HG03060 (cell line): Measurements from ENCODE around the gene HPS1.

ENCODE experiments used
- ATAC-seq: cut with Tn5 transposase; IDR thresholded peaks from one replicate; pipeline ENCODE4 v1.9.1; 2021; ENCODE audit warnings: low read depth, moderate number of reproducible peaks; ENCODE audit not compliant: unreplicated experiment

The HPS1 gene

DNA sequence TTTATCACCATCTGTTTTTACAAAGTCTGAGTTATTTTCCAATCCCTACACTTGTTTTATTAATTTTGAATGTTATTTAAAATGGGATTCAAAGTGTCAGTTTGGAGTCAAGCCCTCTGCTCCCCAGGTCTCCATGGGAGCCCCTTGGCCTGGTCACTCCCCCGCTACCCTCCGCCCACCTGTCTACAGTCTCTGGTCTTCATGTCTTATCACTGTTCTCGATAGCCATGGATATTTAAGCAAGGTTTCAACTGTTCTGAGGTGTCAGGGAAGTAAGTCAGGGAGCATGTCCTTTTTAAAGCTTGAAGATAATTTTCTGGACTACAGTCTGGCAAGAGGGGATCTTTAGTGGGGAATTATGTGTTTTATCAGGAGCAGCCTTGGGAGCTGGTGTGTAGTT is 19.1 kb upstream of the HPS1 start:
- no peak for ATAC-seq

DNA sequence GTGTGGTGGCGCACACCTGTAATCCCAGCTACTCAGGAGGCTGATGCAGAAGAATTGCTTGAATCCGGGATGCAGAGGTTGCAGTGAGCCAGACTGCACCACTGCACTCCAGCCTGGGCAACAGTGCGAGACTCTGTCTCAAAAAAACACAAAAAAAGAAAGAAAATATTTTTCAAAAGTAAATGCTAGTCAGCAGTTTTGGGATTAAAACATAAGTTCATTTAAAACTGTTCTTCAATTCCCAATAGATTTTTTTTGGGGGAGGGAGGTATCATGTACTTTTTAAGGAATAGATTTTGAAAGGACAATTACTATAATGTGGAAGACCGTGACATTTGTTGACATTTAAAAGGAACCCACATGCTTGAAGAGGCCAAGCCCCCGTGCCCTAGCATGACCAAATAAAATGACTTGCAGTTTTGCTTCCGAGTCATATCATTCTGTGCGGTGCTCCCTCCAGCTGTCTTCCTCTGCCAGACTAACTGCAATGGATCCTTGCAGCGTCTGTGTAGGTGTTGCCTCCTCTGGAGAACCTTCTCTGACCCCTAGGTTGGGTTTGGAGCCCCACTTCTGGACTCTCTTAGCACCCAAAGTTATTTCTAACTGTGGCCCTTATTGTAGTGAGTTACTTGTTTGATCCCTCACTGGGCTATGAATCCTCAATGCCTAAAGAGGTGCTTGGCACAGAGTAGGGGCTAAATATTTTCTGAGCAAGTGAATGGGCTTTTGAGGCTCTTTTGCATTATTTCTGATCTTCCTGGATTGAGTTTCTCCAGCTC is 17.4 kb upstream of the HPS1 start:
- no peak for ATAC-seq

DNA sequence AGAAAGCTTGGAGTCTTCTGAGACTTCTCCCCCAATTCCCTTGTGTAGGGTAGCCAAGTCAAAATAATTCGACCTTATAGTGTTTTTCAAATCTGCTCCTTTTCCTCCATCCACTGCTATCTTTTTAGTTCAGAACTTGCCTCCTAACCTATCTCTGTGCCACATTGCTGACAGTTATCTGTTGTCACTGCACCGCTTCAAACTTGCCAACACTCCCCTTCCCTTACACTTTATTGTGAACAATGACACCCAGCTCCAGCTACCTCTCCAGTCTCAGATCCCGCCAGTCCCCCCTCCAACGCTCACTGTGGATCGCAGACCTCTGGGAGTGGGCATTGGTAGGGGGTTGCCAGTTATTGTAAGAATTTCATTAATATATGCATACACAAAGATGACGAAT is 16.3 kb upstream of the HPS1 start:
- no peak for ATAC-seq

DNA sequence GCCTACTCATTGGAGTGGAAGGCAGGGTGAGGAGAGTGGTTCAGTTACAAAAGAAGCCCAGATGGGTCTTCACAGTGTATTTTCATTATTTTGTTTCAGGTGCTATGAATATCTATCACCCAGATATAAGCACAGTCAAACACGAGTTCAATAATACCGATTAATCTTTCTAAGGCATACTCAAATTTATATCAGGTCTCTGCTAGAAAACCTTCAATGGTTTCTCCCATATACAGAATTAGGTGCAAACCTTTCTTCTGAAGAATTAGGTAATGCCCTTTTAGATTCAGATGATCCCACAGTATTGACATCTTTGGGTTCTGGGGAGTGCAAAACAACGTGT is 14.7 kb upstream of the HPS1 start:
- ATAC-seq: no peak

DNA sequence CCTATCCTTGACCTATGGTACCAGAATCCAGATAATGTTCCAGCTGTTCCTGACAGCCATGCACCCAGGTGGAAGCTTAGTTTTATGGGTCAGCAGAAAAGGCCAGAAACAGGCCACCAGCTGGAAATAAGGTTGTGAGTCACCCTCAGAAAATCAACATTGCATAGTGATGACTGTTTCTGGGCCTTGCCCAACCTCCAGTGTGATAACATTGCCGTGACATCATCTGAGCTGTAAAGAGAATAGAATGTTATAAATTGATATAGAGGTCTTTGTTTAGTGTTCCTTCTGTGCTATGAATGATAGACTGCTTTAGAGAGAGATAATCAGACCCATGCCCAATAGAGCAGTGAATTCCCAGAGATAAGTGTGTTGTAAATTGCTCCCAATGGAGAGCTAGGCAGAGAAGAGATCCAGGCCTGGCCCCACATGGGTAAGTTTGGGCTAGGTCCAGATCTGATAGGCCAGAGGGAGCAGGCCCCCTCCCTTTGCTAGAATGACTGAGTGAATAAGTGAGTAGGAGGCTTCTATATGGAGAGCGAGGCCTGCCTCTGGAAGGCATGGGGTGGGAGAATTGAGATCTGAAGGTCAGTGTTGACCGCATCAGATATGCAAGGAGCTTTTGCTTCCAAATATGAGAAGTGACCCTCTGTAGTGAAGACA is 14.2 kb upstream of the HPS1 start:
- no peak for ATAC-seq

DNA sequence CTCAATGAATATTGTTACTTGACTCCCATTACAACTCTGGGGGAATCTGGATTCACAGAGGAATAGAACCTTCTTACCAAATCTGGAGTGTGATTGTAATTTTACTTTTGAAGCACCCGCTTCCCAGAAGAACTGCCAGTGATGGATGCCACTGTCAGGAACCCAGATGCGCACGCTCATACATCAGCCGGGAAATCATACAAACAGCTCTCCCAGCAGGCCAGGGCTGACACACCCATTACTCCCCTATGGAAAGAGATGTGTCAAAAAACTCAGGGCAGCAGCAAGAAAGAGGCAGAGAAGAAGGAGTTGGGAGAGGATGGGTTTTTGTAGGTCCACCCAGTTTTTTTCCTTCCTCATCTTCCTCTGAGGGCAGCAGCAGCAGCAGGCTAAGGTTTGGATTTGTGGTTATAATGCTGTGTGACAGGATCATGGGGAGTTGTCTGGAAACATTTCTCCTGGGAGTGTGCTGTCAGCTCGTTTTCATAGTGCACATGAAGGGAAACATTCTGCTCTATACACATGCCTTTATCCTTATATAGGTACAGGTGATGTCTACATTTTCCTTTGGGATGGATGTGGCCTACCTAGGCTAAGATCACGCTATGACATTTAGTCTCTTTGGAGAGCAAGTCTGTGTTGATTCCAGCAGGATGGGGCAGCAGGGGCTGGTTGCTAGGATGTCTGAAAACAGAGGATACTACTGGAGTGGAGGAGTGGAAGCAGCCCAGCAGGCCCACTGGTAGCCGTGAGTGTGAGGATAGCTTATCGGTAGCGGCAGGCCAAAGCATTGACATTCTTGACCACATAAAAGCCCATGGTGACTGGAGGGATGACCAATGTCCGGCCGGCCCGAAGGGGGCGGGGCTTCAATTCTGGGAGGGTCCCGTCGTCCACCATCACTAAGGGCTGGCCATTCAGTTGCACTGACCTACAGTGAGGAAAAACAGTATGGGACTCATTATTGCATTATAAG is 12.4 kb upstream of the HPS1 start:
- ATAC-seq: no peak

DNA sequence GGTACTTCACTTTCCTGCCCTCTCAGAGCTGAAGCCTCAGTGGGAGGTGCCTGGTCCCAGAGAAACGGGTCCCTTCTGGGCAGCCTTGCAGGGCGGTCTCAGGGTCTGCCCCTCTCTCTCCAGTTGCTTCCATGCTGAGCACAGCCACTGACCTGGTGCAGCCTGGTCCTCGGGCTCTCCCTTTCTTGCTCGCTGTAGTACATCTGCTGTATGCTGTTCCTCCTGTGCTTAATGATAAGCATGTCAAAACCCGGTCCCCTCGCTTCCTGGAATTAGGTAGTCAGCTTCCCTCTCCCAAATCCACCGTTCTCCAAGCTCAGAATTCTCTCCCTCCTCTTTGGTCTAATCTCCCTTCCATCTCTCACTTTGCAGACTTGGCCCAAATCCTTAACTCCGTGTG is 11.0 kb upstream of the HPS1 start:
- no peak for ATAC-seq

DNA sequence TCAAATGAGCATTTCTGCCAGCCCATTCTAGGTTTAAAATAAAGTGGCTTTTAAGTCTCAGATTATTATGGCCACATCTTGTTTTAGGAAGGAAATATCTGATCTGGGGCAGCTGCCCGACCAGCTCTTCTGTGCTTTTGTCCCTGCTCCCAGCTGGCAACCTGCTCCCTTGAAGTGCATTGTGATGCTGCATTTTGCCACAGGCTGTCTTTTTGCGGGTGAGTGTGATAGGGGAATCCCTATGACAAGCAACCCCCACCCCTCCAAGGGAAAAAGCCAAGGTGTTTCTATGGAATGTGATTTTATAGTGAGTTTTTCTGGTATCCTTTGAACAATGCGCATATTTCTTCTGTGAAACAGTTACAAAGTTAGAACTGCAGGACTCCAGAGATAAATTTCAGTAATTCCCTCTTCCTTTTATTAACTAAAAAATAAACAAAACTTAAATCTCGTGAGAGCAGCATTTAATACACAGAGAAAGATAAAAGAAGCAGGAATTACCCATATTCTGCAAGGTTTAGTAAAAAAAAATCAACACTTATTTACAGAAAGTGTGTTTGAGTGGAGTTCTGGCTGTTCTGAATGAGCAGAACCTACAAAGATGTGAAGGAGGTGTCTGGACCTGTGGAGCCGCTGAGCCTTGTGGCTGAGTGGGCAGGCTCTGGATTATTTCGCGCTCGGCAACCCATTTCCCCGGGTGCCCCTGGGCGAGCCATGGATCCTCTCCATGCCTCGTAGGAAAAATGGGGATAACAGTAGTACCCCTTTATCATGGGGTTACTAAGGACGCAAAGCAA is 10.1 kb upstream of the HPS1 start:
- no peak for ATAC-seq

DNA sequence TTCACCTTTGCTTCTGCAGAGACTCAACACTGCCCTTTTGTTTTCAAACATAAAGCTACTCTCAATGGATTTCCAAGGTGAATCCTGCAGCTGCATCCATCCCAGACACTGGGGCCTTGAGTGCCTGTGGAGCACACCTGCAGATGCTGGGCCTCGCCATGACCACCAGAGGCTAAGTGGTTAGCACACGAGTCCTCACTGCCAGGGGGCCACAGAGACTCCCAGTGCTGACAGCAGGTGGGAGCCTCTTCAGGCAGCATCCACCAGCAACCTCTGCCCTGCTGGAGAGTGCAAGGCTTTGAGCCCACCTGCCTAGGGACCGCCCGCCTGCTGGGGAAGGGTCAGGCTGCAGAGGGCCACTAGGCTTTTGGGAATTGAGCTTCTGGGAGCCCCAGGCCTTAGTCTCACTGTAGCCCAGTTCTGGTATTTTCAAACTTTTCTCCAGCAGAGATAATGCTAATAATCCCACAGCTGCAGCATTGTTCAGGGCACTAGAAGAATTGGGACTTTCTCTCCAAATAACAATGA is 9.4 kb upstream of the HPS1 start:
- no peak for ATAC-seq

DNA sequence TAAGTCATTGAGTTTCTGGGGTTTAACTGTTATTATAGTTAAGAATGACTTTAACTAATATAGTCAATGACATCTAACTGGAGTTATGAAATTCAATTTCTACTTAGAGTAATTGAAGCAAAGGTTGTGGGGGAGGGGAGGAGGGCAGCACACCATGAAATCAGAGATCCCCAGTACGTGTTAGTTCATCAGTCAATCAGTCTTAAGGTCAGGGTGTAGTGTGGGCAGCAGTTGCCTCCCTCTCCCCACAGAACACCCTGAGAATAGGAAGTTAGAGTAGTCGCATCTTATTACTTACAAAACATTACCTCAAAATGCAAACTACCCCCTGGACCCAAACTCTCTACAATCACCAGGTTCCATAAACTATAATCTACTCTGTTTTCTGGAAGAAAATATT is 7.0 kb upstream of the HPS1 start:
- ATAC-seq: no peak

DNA sequence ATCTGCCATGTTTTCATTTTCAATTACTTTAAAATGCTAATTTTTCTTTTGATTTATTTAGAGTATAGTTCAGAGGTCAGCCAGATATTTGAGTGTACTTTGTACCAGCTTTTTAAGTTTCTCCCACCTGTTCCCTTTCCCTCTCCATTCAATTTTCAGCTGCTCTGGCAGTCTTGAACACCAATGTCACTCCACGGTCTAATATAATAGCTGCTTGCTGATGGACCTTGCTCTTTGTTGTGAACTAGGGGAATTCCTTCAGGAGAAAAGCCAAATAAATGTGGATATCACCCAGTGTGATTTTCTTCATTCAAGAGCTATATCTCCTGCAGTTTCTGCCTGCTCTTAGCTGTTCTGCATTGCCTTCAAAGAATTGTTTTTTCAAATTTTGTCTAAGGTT is 3.9 kb upstream of the HPS1 start:
- ATAC-seq: no peak

DNA sequence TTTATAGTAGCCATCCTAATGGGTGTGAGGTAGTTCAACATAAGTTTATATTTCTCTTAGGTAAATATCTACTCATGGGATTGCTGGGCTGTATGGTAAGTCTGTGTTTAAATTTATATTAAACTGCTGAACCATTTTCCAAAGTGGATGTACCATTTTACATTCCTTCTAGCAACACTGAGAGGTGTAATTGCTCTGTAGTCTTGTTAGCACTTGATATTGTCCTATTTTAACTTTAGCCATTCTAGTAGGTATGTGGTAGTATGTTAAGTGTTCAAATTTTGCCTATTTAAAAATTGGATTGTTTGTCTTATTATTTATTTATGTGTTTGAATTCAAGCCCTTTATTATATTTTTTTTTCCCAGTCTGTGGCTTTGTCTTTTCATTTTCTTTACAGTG is 2.6 kb upstream of the HPS1 start:
- ATAC-seq: no peak

DNA sequence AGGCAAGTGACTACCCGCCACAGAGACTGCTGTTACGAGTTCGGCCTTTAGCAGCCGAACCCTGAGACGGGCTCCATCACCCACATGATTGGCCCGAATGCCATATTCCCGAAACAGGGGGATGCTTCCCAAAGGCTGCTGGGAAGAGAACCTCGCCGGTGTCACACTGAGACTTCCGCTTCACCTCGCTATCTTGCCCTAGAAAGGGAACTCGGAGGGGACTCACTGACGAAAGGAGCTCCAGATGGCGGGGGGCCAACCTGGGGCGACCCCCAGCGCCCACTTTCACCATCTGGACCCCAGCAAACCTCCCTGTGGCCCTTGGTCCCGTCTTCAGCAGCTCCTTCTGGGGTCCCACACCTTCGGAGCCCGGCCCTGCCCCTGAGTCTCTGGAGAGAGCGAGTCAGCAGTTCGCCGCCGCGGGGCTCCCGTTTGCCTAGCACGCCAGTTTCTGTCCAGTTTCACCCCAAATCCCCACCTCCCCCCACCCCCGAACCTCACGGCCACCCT is 529 bp downstream of the HPS1 start:
- ATAC-seq: peak; percentile 12

DNA sequence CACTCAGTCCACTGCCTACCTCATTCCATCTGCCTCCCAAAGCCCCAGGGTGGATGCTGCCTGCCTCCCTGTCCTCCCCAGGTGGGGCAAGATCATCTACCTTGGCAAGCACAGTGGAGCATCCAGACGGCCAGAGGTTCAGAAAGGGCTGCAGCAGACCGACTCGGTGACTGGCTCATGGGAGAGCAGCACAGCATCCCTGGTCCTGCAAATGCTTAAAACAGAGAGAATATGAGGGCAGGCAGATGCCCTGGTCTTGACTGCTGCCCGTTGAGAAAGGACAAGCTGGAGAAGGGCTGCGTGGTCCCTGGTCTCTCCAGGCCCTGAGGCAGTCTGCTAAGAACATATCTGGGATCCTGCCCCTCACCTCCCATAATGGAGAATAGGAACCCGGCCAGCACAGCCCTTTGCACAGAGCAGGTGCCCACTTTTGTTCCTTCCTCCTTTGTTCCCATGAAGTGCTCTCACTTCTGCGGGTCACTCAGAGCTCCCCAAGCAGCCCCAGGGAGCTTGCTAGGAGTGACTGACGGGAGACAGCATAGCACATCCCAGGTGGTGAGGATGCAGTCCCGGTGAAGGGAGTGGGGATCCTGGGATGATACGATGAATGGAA is 1.4 kb downstream of the HPS1 start:
- ATAC-seq: no peak

DNA sequence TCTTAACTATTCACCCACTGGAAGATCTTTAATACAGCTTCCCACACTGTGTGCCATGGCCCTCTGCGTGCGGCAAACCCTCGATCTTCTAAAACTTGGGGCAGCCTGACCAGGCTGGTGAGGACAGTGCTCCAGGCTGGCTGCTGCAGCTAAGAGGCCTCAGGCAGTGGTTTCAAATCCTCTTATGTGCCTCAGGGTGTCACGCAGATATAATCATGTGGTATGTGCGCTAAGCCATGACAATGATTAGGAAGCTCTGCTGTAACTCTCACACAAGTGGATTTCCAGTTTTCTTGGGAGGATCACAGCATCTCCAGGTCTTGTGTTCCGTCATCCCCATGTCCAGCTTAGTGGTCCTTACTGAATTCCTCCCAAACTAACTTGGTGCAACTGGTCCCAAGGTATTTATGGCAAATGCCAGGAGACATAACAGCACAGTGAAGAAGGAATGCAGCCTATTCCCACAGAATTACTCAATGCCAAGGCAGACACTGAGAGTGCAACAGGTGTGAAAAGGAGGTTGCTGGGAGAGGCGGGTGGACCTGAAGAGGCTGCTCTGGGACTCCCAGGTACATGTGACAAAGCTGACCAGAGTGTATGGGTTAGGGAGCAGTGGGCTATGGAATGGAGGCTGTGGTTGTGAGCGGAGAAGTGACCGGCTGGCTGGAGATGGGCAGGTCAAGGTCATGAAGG is 2.3 kb downstream of the HPS1 start:
- no peak for ATAC-seq

DNA sequence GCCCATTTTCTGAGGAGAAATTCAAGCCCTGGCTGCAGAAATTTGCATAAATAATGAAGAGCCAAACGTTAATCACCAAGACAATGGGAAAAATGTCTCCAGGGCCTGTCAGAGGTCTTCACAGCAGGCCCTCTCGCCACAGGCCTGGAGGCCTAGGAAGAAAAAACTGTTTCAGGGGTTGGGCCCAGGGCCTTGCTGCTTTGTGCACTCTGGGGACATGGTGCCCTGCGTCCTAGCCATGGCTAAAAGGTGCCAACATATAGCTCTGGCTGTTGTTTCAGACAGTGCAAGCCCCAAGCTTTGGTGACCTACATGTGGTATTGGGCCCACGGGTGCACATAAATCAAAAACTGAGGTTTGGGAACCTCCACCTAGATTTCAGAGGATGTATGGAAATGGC is 8.0 kb downstream of the HPS1 start:
- no peak for ATAC-seq

DNA sequence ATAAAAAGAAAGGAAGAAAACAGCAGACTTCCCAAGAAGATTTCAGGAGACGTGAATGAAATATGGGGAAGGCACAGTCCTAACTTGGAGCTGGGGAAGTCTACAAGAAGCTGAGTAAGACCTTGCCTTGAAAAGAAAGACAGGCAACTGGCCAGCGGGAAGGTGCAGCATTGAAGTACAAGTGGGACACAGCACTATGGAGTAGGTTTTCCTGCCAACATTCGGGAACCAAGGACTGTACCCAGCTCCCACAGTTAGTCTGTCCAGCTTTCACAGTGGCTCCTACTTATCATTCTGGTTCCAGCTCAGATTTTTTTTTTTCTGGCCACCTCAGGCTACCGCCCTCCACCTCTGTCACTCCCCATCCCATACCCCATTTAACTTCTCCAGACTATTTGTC is 10.0 kb downstream of the HPS1 start:
- ATAC-seq: no peak

DNA sequence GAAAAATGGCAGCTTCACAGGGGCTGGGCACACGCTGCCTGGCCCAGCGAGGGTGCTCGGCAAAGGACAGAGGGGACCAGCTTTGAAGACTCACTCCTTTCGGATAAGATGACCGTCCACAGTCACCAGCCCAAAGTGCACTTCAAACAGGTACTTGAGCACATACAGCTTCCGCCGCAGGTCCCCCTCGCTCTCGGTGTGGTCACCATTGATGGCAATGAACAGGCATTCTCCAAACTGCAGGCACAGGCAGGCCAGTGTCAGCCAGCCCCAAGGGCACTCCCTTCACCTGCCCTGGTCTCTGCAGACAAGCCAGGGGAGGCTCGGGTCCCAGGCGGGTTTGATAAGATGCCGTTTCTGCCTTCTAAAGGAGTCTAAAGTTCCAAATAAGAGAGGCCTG is 11.6 kb downstream of the HPS1 start:
- no peak for ATAC-seq
